ENCODE data around the gene CCBE1.
A peak's percentile ranks its signal among the peaks of the same experiment; 100 is the strongest.

CCBE1 gene

GRCh38 chr18:59640721-59641120 lies 56.5 kb downstream of the CCBE1 start:
- no peak overlapping the region for H3K27ac ChIP-seq (ENCODE audit: low read depth, low read length)
- H3K36me3 ChIP-seq (ENCODE audit: insufficient read depth, low read length): peaks cover 5% of the 10 kb centered on the region; the same call in 1 of the 2 replicates
- H3K4me3 ChIP-seq (ENCODE audit: low read depth, low read length): no peak overlapping the region
- no peaks in the 10 kb centered on the region for H3K27me3 ChIP-seq (ENCODE audit: insufficient read depth, low read length)
- peaks cover 91% of the 10 kb centered on the region for H3K79me2 ChIP-seq (ENCODE audit: control insufficient read depth, insufficient read depth, low read length, unreplicated experiment)
- H2AFZ ChIP-seq (ENCODE audit: low read length, unreplicated experiment): no peak overlapping the region
- peaks cover 53% of the 10 kb centered on the region for H3K4me1 ChIP-seq (ENCODE audit: control insufficient read depth, insufficient read depth, low read length, unreplicated experiment)

GRCh38 chr18:59639821-59640220 lies 57.4 kb downstream of the CCBE1 start:
- peaks cover 92% of the 10 kb centered on the region for H3K79me2 ChIP-seq (ENCODE audit: control insufficient read depth, insufficient read depth, low read length, unreplicated experiment)
- no peaks in the 10 kb centered on the region for H3K27me3 ChIP-seq (ENCODE audit: insufficient read depth, low read length)
- peaks cover 62% of the 10 kb centered on the region for H3K4me1 ChIP-seq (ENCODE audit: control insufficient read depth, insufficient read depth, low read length, unreplicated experiment)
- H3K4me3 ChIP-seq (ENCODE audit: low read depth, low read length): no peak overlapping the region
- H2AFZ ChIP-seq (ENCODE audit: low read length, unreplicated experiment): no peak overlapping the region
- peaks cover 5% of the 10 kb centered on the region; the same call in 1 of the 2 replicates for H3K36me3 ChIP-seq (ENCODE audit: insufficient read depth, low read length)
- peak overlapping the region; percentile 5; the same call in 1 of the 2 replicates for H3K27ac ChIP-seq (ENCODE audit: low read depth, low read length)

GRCh38 chr18:59639136-59639535 lies 58.1 kb downstream of the CCBE1 start:
- Histone ChIP-seq H3K4me3 (ENCODE audit: low read depth, low read length) (no peak overlapping the region; the same call in 1 of the 2 replicates), H3K27ac (ENCODE audit: low read depth, low read length) (peak overlapping the region; percentile 5; the same call in 1 of the 2 replicates), H3K27me3 (ENCODE audit: insufficient read depth, low read length) (no peaks in the 10 kb centered on the region), H3K4me1 (ENCODE audit: control insufficient read depth, insufficient read depth, low read length, unreplicated experiment) (peaks cover 67% of the 10 kb centered on the region), H3K36me3 (ENCODE audit: insufficient read depth, low read length) (peaks cover 5% of the 10 kb centered on the region; the same call in 1 of the 2 replicates), H2AFZ (ENCODE audit: low read length, unreplicated experiment) (no peak overlapping the region), H3K79me2 (ENCODE audit: control insufficient read depth, insufficient read depth, low read length, unreplicated experiment) (peaks cover 91% of the 10 kb centered on the region)

- no peak overlapping the region for H2AFZ ChIP-seq (ENCODE audit: low read length, unreplicated experiment)
- H3K4me3 ChIP-seq (ENCODE audit: low read depth, low read length): no peak overlapping the region
- peaks cover 94% of the 10 kb centered on the region for H3K79me2 ChIP-seq (ENCODE audit: control insufficient read depth, insufficient read depth, low read length, unreplicated experiment)
- no peaks in the 10 kb centered on the region for H3K27me3 ChIP-seq (ENCODE audit: insufficient read depth, low read length)
- H3K4me1 ChIP-seq (ENCODE audit: control insufficient read depth, insufficient read depth, low read length, unreplicated experiment): peaks cover 59% of the 10 kb centered on the region
- H3K27ac ChIP-seq (ENCODE audit: low read depth, low read length): no peak overlapping the region
- H3K36me3 ChIP-seq (ENCODE audit: insufficient read depth, low read length): no peaks in the 10 kb centered on the region
Observed at GRCh38 chr18:59633961-59634485, 63.2 kb downstream of the CCBE1 start.

- Histone ChIP-seq H3K27ac (ENCODE audit: low read depth, low read length) (no peak overlapping the region), H3K79me2 (ENCODE audit: control insufficient read depth, insufficient read depth, low read length, unreplicated experiment) (peaks cover 94% of the 10 kb centered on the region), H3K4me1 (ENCODE audit: control insufficient read depth, insufficient read depth, low read length, unreplicated experiment) (peaks cover 53% of the 10 kb centered on the region), H2AFZ (ENCODE audit: low read length, unreplicated experiment) (no peak overlapping the region), H3K4me3 (ENCODE audit: low read depth, low read length) (no peak overlapping the region), H3K27me3 (ENCODE audit: insufficient read depth, low read length) (no peaks in the 10 kb centered on the region), H3K36me3 (ENCODE audit: insufficient read depth, low read length) (no peaks in the 10 kb centered on the region)
Observed at GRCh38 chr18:59633317-59633716, 63.9 kb downstream of the CCBE1 start.

- no peak overlapping the region for H2AFZ ChIP-seq (ENCODE audit: low read length, unreplicated experiment)
- no peaks in the 10 kb centered on the region for H3K27me3 ChIP-seq (ENCODE audit: insufficient read depth, low read length)
- H3K27ac ChIP-seq (ENCODE audit: low read depth, low read length): no peak overlapping the region
- peaks cover 36% of the 10 kb centered on the region for H3K4me1 ChIP-seq (ENCODE audit: control insufficient read depth, insufficient read depth, low read length, unreplicated experiment)
- H3K4me3 ChIP-seq (ENCODE audit: low read depth, low read length): no peak overlapping the region
- H3K36me3 ChIP-seq (ENCODE audit: insufficient read depth, low read length): no peaks in the 10 kb centered on the region
- peaks cover 92% of the 10 kb centered on the region for H3K79me2 ChIP-seq (ENCODE audit: control insufficient read depth, insufficient read depth, low read length, unreplicated experiment)
Observed at GRCh38 chr18:59631583-59632181, 65.5 kb downstream of the CCBE1 start.

GRCh38 chr18:59629894-59630293 lies 67.3 kb downstream of the CCBE1 start:
- no peak overlapping the region for H2AFZ ChIP-seq (ENCODE audit: low read length, unreplicated experiment)
- H3K36me3 ChIP-seq (ENCODE audit: insufficient read depth, low read length): no peaks in the 10 kb centered on the region
- H3K27me3 ChIP-seq (ENCODE audit: insufficient read depth, low read length): no peaks in the 10 kb centered on the region
- peaks cover 21% of the 10 kb centered on the region for H3K4me1 ChIP-seq (ENCODE audit: control insufficient read depth, insufficient read depth, low read length, unreplicated experiment)
- H3K27ac ChIP-seq (ENCODE audit: low read depth, low read length): no peak overlapping the region
- no peak overlapping the region for H3K4me3 ChIP-seq (ENCODE audit: low read depth, low read length)
- peaks cover 88% of the 10 kb centered on the region for H3K79me2 ChIP-seq (ENCODE audit: control insufficient read depth, insufficient read depth, low read length, unreplicated experiment)

GRCh38 chr18:59628995-59629394 lies 68.2 kb downstream of the CCBE1 start:
- H3K27me3 ChIP-seq (ENCODE audit: insufficient read depth, low read length): no peaks in the 10 kb centered on the region
- no peak overlapping the region for H2AFZ ChIP-seq (ENCODE audit: low read length, unreplicated experiment)
- H3K27ac ChIP-seq (ENCODE audit: low read depth, low read length): no peak overlapping the region
- peaks cover 22% of the 10 kb centered on the region for H3K4me1 ChIP-seq (ENCODE audit: control insufficient read depth, insufficient read depth, low read length, unreplicated experiment)
- H3K4me3 ChIP-seq (ENCODE audit: low read depth, low read length): no peak overlapping the region
- H3K79me2 ChIP-seq (ENCODE audit: control insufficient read depth, insufficient read depth, low read length, unreplicated experiment): peaks cover 87% of the 10 kb centered on the region
- H3K36me3 ChIP-seq (ENCODE audit: insufficient read depth, low read length): no peaks in the 10 kb centered on the region

- H3K27ac ChIP-seq (ENCODE audit: low read depth, low read length): no peak overlapping the region
- H3K79me2 ChIP-seq (ENCODE audit: control insufficient read depth, insufficient read depth, low read length, unreplicated experiment): peaks cover 86% of the 10 kb centered on the region
- H3K4me3 ChIP-seq (ENCODE audit: low read depth, low read length): no peak overlapping the region
- peaks cover 32% of the 10 kb centered on the region for H3K4me1 ChIP-seq (ENCODE audit: control insufficient read depth, insufficient read depth, low read length, unreplicated experiment)
- no peaks in the 10 kb centered on the region for H3K27me3 ChIP-seq (ENCODE audit: insufficient read depth, low read length)
- H3K36me3 ChIP-seq (ENCODE audit: insufficient read depth, low read length): no peaks in the 10 kb centered on the region
- no peak overlapping the region for H2AFZ ChIP-seq (ENCODE audit: low read length, unreplicated experiment)
Observed at GRCh38 chr18:59627414-59627813, 69.8 kb downstream of the CCBE1 start.

- peaks cover 85% of the 10 kb centered on the region for H3K79me2 ChIP-seq (ENCODE audit: control insufficient read depth, insufficient read depth, low read length, unreplicated experiment)
- peak overlapping the region; percentile 60 for H3K27ac ChIP-seq (ENCODE audit: low read depth, low read length)
- no peaks in the 10 kb centered on the region for H3K27me3 ChIP-seq (ENCODE audit: insufficient read depth, low read length)
- H3K36me3 ChIP-seq (ENCODE audit: insufficient read depth, low read length): no peaks in the 10 kb centered on the region
- no peak overlapping the region; the same call in 1 of the 2 replicates for H3K4me3 ChIP-seq (ENCODE audit: low read depth, low read length)
- H3K4me1 ChIP-seq (ENCODE audit: control insufficient read depth, insufficient read depth, low read length, unreplicated experiment): peaks cover 42% of the 10 kb centered on the region
- H2AFZ ChIP-seq (ENCODE audit: low read length, unreplicated experiment): no peak overlapping the region
Observed at GRCh38 chr18:59624369-59624765, 72.9 kb downstream of the CCBE1 start.
